ENCODE results near the gene ENOX1. TPM values are rescaled to one million over a fixed set of nuclear protein-coding genes. Genes with fewer than 3 reads are reported as not detected.

The ENOX1 gene
- total RNA-seq, 1 experiment from 2014 or later = 0.35 TPM

- DNase-seq = no peak
- Histone ChIP-seq H3K27me3 (ENCODE audit: insufficient read depth, low read depth) (no peaks in the 10 kb centered on the region), H4K20me1 (ENCODE audit: insufficient read depth) (no peaks in the 10 kb centered on the region), H3F3A (ENCODE audit: insufficient read depth, low read depth) (no peaks in the 10 kb centered on the region), H3K9me3 (ENCODE audit: insufficient read depth, low read depth) (no peaks in the 10 kb centered on the region), H3K27ac (no peak overlapping the region), H3K4me3 (no peak overlapping the region), H3K79me2 (ENCODE audit: low read depth) (no peaks in the 10 kb centered on the region), H2AFZ (no peak overlapping the region), H3K4me1 (replicated peaks; ENCODE audit: insufficient read depth) (peaks cover 10% of the 10 kb centered on the region), H3K36me3 (ENCODE audit: low read depth) (no peaks in the 10 kb centered on the region), H3K4me2 (no peak overlapping the region), H3K9me2 (ENCODE audit: insufficient read depth) (no peaks in the 10 kb centered on the region)
- CTCF ChIA-PET = no interaction called here
- BruUV-seq (replicated peaks) = no TSS peak
- POLR2A ChIA-PET (ENCODE audit: unreplicated experiment) = no interaction called here
- TF ChIP-seq EZH2 (IDR thresholded peaks at IDR 0.05; ENCODE audit: low read depth) = no peak
- TF ChIP-seq, protein P1, sequence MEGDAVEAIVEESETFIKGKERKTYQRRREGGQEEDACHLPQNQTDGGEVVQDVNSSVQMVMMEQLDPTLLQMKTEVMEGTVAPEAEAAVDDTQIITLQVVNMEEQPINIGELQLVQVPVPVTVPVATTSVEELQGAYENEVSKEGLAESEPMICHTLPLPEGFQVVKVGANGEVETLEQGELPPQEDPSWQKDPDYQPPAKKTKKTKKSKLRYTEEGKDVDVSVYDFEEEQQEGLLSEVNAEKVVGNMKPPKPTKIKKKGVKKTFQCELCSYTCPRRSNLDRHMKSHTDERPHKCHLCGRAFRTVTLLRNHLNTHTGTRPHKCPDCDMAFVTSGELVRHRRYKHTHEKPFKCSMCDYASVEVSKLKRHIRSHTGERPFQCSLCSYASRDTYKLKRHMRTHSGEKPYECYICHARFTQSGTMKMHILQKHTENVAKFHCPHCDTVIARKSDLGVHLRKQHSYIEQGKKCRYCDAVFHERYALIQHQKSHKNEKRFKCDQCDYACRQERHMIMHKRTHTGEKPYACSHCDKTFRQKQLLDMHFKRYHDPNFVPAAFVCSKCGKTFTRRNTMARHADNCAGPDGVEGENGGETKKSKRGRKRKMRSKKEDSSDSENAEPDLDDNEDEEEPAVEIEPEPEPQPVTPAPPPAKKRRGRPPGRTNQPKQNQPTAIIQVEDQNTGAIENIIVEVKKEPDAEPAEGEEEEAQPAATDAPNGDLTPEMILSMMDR (conservative IDR thresholded peaks at IDR 0.05) = no peak
- intact Hi-C loops (cut with micrococcal nuclease; ENCODE audit: unreplicated experiment) = loop anchor here (10.0 kb wide), 2 partner anchors 206 to 626 kb away; no protein-coding TSS in a partner anchor
Observed at GRCh38 chr13:43780666-43781065, 6.1 kb downstream of the ENOX1 start.

- CTCF ChIA-PET = no interaction called here
- H3K9me3 ChIP-seq (ENCODE audit: insufficient read depth, low read depth) = no peaks in the 10 kb centered on the region
- no peaks in the 10 kb centered on the region for H3K9me2 ChIP-seq (ENCODE audit: insufficient read depth)
- no peak overlapping the region for H2AFZ ChIP-seq
- no peak overlapping the region for H3K4me3 ChIP-seq
- no peaks in the 10 kb centered on the region for H3K4me1 ChIP-seq (replicated peaks; ENCODE audit: insufficient read depth)
- H4K20me1 ChIP-seq (ENCODE audit: insufficient read depth) = no peaks in the 10 kb centered on the region
- no peak overlapping the region for H3K27ac ChIP-seq
- H3K27me3 ChIP-seq (ENCODE audit: insufficient read depth, low read depth) = no peaks in the 10 kb centered on the region
- no peaks in the 10 kb centered on the region for H3K79me2 ChIP-seq (ENCODE audit: low read depth)
- no peaks in the 10 kb centered on the region for H3K36me3 ChIP-seq (ENCODE audit: low read depth)
- POLR2A ChIA-PET (ENCODE audit: unreplicated experiment) = no interaction called here
- no peaks in the 10 kb centered on the region for H3F3A ChIP-seq (ENCODE audit: insufficient read depth, low read depth)
- no TSS peak for BruUV-seq (replicated peaks)
- H3K4me2 ChIP-seq = no peak overlapping the region
- no peak for DNase-seq
- intact Hi-C loops (cut with micrococcal nuclease; ENCODE audit: unreplicated experiment) = no loop called here
- no peak for TF ChIP-seq EZH2 (IDR thresholded peaks at IDR 0.05; ENCODE audit: low read depth)
- TF ChIP-seq, protein P1 (conservative IDR thresholded peaks at IDR 0.05) = no peak
Observed at GRCh38 chr13:43776501-43777079, 10.2 kb downstream of the ENOX1 start.

DNA sequence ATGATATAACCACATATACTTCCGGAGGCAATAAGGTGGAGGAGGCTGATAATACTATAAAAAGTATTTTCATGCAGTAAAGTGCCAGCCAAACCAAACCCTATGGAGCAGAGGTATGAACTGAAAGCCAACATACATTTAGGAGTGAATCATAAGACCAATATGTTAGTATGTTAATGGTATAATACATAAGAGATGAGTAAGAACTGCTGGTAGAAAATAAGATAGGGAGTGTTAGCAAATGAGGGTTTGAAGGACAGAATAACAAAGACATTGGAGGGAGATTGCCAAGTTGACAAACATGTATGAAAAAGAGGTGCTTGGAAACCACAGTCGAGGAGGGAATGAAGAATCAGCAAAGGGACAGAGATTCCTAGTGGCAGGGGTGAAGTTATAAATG is 10.8 kb downstream of the ENOX1 start:
- no peaks in the 10 kb centered on the region for H3K4me1 ChIP-seq (replicated peaks; ENCODE audit: insufficient read depth)
- H3K4me3 ChIP-seq = no peak overlapping the region
- no peak overlapping the region for H3K27ac ChIP-seq
- no peak overlapping the region for H2AFZ ChIP-seq
- H3K9me2 ChIP-seq (ENCODE audit: insufficient read depth) = no peaks in the 10 kb centered on the region
- no peaks in the 10 kb centered on the region for H3K27me3 ChIP-seq (ENCODE audit: insufficient read depth, low read depth)
- ChIA-PET CTCF (no interaction called here), POLR2A (ENCODE audit: unreplicated experiment) (no interaction called here)
- intact Hi-C loops (cut with micrococcal nuclease; ENCODE audit: unreplicated experiment) = no loop called here
- no TSS peak for BruUV-seq (replicated peaks)
- no peaks in the 10 kb centered on the region for H4K20me1 ChIP-seq (ENCODE audit: insufficient read depth)
- H3K9me3 ChIP-seq (ENCODE audit: insufficient read depth, low read depth) = no peaks in the 10 kb centered on the region
- no peaks in the 10 kb centered on the region for H3K36me3 ChIP-seq (ENCODE audit: low read depth)
- H3K4me2 ChIP-seq = no peak overlapping the region
- DNase-seq = no peak
- no peaks in the 10 kb centered on the region for H3F3A ChIP-seq (ENCODE audit: insufficient read depth, low read depth)
- H3K79me2 ChIP-seq (ENCODE audit: low read depth) = no peaks in the 10 kb centered on the region
- no peak for TF ChIP-seq EZH2 (IDR thresholded peaks at IDR 0.05; ENCODE audit: low read depth)
- TF ChIP-seq, protein P1 (conservative IDR thresholded peaks at IDR 0.05) = no peak
